Measurements from ENCODE around the gene CRYGS.
"Not testable (repeated sequence)": the region's sequence is repeated elsewhere in the genome, so short reads cannot be mapped to it uniquely, and the experiment has no call there.

The CRYGS gene

DNA sequence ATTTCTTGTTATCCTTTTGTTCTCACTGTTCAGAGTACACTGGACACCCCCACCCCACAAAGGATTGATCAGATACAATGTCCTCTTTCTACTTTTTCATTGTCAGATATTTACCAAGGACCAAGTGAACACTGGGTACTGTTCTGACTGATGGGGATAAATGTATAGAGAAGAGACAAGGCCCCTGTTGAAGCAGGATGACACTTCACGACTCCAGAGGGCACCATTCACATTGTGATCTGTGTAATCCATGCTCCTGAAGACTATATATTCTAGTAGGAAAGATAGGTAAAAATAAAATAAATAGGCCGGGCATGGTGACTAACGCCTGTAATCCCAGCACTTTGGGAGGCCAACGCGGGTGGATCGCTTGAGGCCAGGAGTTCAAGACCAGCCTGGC lies 7.2 kb upstream of the CRYGS start:
- DNase-seq = no peak

GRCh38 chr3:186549497-186549896 lies 5.3 kb upstream of the CRYGS start:
- no peak for DNase-seq

GRCh38 chr3:186540835-186541226 lies 3.3 kb downstream of the CRYGS start:
- no peak for DNase-seq

- DNase-seq = peak; percentile 78
Observed at GRCh38 chr3:186540221-186540834, 3.9 kb downstream of the CRYGS start.

- DNase-seq = no peak
Observed at GRCh38 chr3:186538779-186539178, 5.4 kb downstream of the CRYGS start.

DNA sequence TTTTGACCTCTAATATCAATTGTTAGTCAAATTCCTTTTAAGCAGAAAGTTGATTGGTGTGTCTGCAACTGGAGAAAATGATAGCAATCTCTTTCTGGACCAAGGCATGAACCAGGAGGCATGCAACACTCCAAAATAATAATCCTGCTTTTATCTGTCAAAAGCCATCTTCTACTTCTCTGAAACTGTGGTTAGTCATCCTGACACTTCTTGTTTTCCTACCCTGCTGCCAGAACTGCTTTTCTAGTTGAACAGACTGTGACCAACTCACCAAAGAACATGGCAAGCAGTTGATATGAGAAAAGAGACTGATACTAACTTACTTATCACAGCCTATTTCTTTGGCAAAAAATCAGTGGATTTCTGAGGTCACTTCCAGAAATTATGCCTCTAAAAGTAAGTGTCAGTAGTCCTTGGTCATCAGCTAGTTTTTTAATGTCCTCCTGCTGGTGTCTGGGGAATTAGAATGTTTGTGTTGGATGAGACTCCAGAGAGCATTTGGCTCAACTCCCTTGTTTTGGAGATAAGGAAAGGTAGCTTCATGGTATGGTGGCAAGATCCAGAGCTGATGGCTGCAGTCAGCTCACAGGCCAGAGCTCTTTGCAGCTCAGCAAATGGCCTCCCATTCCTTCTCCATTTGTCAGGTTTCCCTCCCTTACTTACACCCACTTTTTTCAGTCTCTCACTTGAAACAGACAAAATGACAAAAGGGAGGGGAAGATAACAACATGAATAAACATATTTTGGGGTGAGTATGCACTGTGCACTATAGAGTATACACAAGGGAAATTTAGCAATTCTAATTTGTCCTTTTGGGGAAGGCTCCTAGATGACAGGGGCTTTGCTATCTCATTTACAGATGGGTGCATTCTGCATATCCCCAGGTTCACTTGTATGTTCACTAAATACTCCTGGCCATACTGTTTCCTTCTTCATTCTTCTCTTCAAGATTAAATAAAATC lies 7.0 kb downstream of the CRYGS start:
- DNase-seq = no peak

- DNase-seq = no peak
Observed at GRCh38 chr3:186534113-186534669, 10.0 kb downstream of the CRYGS start.

- DNase-seq = no peak
Observed at GRCh38 chr3:186532598-186533072, 11.5 kb downstream of the CRYGS start.

- not testable (repeated sequence) for DNase-seq
Observed at GRCh38 chr3:186531694-186532093, 12.5 kb downstream of the CRYGS start.

GRCh38 chr3:186530415-186530814 lies 13.8 kb downstream of the CRYGS start:
- DNase-seq = no peak

DNA sequence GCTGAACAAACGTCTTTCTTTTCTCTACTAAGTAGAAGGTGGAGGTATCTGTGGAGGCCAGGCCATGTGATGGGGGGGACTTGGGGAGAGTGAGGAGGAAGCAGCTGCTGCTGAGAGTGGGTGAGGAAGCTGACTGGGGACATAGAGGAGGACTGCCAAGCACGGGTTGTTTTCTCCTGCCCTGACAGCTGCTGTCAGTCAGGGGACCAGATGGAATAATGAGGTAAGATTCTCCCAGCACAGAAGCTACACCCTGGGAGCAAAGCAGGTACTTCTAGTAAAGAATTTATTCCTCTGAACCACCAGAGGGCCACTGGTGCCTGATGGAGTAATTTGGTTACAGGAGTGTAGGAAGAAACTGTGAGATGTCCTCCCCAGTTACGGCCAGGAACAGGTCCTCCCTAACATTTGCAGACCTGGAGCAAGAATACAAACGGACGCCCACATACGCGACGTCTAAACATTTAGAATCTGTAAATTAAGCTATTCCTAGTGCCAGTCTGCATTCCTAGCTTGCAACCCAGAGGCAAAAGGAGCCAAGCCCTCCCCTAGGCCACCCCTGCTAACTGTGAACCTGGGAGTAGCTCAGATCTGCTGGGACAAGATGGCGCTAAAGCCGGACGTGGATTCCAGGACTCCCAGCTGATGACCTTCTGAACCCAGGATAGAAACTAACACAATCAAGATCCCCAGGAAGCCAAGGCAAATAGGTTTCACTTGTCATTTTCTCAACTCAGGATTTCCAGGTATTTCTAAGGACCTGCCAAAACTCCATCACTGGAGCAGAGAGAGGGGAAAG lies 14.8 kb downstream of the CRYGS start:
- DNase-seq = no peak

DNA sequence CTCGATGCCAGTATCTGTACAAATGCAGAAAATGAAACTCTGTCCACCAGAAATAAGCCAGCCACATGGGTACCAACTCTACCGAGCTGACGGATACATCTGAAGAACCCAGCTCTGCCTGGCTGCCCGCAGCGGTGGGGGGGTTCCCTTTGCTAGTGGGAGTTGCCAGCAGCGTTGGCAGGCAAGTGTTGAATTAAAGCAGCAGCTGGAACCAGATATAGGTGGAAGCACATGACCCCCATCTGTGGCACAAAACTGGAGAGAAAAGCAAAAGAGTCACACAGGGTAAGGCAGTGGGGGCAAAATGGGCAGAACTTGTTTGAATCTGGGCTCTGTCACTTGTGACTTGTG lies 17.9 kb downstream of the CRYGS start:
- DNase-seq = no peak

- no peak for DNase-seq
Observed at GRCh38 chr3:186525369-186526255, 18.6 kb downstream of the CRYGS start.

DNA sequence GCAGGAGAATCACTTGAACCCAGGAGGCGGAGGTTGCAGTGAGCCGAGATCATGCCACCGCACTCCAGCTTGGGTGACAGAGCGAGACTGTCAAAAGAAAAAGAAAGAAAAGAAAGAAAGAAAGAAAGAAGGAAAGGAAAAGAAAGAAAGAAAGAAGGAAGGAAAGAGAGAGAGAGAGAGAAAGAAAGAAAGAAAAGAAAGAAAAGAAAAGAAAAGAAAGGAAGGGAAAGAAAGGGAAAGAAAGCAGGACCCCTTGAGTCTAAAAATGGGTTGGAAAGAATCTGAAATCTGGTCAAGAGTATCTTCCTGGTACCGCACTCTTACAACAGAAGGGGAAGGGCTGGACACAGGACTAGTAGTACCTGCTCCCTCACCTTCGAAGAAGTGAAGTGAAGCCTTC lies 19.6 kb downstream of the CRYGS start:
- DNase-seq = no peak

GRCh38 chr3:186523434-186523833 lies 20.7 kb downstream of the CRYGS start:
- no peak for DNase-seq

DNA sequence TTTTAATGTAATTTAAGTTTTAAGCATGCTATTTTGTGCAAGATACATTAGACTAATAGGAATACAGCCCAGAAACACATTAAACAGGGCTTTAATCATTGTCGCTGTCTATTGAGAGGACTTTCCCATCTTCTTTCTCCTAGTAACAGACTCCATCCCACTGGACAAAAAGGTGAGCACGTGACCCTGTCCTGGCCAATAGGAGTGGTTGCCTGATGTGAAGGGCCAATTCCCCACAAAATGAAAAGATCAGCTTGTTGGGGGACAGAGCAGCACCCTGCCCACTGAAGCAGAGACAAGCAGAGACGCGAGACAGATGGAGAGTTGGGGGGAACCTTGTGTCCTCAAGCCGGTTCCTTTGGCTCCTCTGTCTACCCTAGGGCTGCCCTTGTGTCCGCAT lies 21.2 kb downstream of the CRYGS start:
- no peak for DNase-seq

- DNase-seq = no peak
Observed at GRCh38 chr3:186520957-186521842, 23.0 kb downstream of the CRYGS start.

DNA sequence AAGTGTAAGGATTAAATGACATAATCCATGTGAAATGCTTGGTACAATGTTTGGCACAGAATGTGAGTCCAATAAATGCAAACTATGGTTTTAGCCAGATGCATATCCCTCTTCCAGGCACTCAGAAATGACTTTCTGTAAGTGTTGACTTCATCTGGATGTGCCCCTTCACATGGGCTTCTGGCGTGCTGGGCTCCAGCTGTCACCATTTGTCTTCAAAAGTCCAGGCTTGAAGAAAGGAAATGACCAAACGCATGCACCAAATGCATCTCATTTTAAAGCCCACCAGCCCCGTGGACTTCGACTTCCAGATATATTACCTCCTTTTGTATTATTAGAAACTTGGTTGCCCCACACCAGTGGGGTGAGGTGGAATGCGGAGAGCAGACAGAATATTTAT lies 23.7 kb downstream of the CRYGS start:
- DNase-seq = no peak

DNA sequence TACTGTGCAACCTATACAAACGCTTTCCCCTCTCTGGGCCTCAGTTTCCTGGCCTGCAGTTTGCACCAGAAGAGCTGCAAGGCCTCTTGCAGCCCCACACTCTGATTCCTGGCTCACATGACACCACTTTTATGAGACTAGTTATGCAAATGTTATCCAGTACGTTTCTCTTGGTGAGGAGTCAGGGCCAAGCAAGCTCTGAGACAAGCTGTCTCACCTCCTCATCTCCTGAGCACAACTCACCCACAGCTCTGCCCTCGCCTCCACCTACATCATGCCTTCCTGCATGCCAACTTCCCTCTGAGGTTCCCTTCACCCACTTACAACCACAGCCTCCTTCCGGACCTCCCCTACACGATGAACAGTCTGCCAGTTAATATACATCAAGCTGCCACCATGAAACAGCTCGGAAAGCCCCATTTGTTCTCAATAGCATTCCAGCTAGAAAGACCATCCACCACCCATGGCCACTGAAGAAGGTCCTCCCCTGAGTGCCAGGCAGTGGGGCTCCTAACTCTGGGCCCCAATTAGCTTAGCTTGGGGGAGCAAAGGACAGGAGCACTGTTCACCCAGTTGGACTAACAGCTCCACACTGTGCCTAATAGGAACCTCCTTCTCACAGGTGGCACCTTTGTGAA lies 25.0 kb downstream of the CRYGS start:
- DNase-seq = peak; percentile 13

- DNase-seq = no peak
Observed at GRCh38 chr3:186517218-186517617, 27.0 kb downstream of the CRYGS start.

Data from effector CD8-positive, alpha-beta T cell (primary cell).